ENCODE results near the gene CLIP4.

CLIP4 gene

GRCh38 chr2:29139152-29139551, 23.9 kb downstream of the CLIP4 start:
- DNase-seq: no peak

DNA sequence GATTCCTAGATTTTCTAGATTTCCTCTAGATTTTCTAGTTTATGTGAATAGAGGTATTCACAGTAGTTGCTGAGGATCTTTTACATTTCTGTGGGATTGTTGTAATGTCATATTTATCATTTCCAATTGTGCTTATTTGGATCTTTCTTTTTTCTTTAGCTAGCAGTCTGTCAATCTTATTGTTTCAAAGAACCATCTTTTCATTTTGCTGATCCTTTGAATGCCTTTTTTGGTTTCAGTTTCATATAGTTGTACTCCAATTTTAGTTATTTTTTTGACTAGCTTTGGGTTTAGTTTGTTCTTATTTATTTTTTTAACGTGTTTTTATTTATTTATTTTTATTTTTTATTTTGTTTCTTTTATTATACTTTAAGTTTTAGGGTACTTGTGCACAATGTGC, 24.5 kb downstream of the CLIP4 start:
- DNase-seq: no peak

DNA sequence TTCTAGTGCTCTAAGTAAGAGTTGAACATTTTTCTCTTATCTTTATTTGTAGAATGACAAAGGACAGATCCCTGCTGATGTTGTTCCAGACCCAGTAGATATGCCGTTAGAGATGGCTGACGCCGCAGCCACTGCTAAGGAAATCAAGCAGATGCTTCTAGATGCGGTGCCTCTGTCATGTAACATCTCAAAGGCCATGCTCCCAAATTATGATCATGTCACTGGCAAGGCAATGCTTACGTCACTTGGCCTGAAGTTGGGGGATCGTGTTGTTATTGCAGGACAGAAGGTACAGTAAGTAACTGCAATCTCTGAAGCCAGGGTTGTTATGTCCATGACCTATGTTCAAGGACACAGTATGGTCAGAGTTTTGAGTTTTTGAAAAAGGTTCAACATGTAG, 28.4 kb downstream of the CLIP4 start:
- no peak for DNase-seq

- DNase-seq: no peak
These were observed 31.0 kb downstream of the CLIP4 start for GRCh38 chr2:29146197-29146596.

- DNase-seq: no peak
These were observed 32.7 kb downstream of the CLIP4 start for GRCh38 chr2:29147963-29148362.

GRCh38 chr2:29154610-29155009, 39.4 kb downstream of the CLIP4 start:
- no peak for DNase-seq

DNA sequence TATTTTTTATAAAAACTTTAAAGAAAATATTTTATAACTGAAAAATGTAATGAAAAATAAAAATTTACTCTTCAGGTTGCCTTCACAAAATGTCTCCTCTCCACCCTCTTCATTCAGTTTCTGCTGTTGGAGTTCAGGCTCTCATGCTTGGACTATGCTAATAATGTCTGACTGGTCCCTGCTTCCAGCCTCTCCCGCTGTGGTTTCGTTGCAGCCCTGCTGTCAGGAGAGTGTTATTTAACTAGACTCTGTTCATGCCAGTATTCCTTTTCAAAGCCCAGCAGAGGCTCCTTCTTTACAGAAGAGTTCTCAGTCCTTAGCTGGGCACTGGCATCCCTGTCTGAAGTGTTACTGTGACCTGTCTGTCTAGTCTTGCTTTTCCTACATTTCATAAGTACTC, 40.4 kb downstream of the CLIP4 start:
- DNase-seq: no peak

DNA sequence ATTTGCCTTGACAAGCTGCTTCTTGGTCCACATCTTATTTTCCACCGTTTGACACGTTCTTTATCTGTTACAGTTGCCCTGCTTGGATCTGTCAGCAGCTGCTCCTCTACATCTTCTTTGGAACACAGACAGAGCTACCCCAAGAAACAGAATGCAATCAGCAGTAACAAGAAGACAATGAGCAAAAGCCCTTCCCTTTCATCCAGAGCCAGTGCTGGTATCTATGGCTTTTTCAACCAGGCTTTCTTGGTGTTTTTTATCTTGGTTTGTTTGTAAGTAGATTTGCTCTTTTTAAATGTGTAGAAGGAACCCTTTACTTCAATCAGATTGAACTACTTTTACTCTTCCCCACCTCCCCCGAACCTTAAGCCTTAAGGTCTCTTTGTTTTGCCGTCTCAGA, 41.9 kb downstream of the CLIP4 start:
- no peak for DNase-seq

- DNase-seq: no peak
These were observed 43.9 kb downstream of the CLIP4 start for GRCh38 chr2:29159125-29159524.

- DNase-seq: no peak
These were observed 45.0 kb downstream of the CLIP4 start for GRCh38 chr2:29160184-29160583.

DNA sequence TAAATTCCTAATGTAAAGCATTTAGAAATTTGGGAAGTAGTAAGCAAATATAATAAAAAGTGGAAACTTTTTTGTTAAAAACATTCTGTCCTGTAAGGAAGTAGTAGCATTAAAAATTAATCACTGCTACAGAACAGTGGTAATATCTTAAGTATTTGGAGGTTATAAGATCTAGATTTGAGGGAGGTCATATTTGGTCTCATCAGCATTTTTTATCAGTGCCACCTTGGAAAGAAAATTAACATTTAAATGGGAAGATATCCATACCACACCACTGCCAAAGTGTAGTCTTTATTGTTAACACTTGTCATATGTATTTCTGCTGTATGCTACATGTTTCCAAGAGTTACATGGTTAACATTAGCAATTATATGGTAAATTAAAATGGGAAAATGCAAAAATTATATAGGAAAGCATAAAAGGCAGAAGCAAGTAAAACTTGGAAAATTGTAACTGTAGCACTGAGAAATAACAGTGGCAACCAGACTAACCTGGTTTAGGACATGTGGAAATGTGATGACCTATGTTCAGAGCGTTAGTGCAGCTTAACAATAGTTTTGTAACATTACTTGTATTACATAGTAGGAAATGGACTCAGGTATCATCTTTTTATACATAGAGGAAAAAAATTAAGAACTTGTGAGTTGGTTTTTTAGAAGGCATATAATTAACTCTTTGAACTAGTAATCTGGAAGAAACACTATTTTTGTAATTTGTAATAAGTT, 47.2 kb downstream of the CLIP4 start:
- DNase-seq: no peak

DNA sequence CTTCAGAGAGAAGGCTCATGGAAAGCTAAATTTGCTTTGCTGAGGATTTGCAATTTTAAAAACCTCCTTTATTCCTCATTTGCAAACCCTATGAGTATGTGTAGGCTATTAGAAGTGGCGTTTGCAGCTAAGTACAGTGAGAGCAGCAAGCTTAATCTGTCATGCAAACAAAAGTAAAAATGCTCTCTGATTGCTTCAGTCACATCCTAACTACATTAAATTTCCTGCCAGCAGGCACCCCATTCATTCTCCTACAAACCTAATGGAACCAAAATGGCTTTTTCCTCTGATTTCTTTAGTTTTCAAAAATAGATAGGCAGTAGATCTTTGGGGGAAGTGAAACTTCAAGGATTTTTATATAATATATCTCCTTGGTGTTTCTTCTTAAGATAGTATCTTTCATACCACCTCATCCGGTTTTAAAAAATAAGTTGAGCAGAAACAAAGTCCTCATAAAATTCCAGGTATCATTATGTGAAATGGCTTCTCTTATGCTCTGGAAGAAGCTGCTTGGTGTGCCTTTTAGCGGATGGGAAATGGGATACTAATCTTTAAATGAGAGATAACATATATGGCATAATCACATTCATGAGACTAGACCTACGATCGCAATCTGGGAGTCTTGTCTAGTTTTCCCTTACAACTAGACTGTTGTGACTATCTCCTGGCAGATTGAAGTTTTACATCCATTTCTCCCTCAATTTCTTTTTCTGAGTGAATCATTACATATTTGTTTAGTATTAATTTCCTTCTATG, 49.1 kb downstream of the CLIP4 start:
- no peak for DNase-seq

DNA sequence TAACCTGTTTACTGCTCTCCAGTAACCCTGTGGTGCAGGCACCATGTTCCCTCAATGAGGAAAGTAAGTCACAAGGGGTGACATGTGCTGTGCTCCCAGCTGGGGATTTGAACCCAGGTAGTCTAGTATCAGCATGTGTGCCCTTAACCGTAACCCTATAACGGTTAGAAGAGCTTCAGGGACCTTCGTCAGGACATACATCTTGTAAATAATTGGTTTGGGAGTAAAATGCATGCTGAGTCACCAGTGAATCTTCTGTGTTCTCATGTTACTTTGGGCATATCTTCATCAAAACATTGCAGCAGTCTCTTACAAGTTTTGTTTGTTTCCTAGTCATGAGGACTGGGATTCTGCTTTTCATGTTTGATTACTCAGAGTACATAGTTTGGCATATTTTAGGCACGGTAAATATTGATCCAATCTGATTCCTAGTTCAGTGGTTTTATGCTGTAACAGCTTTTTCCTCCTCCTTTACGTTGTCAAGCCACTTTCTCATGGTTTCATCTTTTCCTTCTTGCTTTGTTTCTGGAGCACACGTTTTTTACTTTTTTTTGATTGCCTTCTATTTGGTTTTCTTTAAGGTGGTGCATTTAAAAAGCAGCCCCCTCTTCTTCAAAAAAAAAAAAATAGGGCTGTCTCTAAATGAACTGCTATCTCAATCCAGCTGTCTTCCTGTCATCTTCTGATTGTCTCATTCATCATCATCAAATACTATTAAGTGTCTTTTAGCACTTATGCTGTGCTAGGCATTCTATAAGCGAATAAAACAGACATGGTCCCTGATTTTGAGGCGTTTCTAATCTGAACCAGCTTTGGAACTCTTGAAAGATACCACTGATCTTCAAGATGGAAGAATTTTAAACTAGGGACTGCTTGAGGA, 50.4 kb downstream of the CLIP4 start:
- DNase-seq: no peak

- DNase-seq: no peak
These were observed 51.2 kb downstream of the CLIP4 start for GRCh38 chr2:29166242-29167039.

DNA sequence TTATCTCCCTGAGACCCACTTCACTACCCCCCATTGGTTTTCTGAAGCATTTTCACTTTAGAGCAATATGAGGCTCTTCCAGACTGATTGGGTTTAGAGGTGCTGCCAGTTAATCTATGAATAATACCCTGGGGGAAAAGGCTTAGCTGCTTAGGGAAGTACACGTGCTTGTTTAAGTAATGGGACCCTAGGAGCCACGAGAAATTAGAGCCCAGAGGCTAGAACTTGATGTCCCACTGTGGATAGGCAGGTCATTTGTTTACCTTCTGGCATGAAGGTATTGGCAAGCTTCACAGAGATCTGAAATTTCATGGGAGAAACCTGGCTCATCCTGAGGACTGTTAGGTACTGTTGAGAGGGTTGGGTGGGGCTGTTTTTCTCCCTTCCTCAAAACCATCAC, 59.7 kb downstream of the CLIP4 start:
- no peak for DNase-seq

- DNase-seq: no peak
These were observed 60.1 kb downstream of the CLIP4 start for GRCh38 chr2:29175338-29175737.

- no peak for DNase-seq
These were observed 67.1 kb downstream of the CLIP4 start for GRCh38 chr2:29182334-29182733.

DNA sequence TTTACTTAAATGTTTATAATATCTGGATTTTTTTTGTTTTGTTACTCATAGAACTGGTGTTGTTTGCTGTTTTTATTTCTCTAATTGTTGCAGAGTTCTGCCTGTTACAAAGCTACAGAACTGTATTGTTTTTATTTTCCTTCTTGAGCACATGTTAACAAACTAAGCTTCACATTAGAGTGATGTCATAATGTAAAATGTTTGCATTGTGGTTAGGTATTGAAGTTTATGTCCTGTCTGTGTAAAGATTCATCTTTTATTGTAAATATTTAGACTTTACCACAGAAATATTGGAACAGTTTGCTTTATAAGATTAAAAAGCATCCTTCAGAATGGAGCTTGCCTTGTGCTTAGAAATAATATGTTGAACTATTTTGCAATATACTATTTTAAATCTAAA, 67.7 kb downstream of the CLIP4 start:
- DNase-seq: no peak

DNA sequence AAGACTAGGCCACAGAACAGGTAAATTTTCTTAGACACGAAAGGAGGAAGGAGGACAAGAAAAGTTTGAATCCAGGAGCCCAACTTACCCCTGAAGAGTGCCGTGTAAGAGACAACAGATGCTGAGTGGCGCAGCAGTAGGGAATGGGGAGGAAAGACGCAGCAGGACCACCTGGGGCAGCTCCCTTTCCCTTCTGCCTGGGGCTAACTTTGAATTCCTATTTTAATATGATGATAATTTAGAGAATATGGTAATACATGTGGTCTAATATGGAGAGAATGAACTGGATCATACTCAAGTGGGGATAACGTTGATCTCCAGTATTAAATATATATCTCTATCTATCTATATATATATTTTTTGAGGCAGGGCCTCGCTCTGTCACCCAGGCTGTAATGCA, 69.3 kb downstream of the CLIP4 start:
- no peak for DNase-seq

- DNase-seq: no peak
These were observed 71.6 kb downstream of the CLIP4 start for GRCh38 chr2:29186817-29187216.

DNA sequence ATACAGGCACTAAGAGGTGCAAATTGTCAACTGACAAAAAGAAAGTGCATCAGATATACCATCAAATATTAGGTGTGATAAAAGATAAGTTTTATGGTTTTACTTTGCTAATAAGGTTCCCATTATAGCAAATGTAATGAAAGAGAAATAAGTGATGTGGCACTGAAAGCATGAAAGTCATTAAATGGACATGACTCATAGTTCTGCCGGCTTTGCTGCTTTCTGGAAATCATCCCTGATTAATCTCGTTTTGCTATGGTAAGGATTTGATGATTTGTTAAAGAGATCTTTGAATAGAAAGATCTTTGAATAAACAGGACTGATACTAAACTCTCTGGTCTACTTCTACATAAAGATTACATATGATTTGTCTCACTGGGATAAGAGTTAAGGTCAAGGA, 72.7 kb downstream of the CLIP4 start:
- DNase-seq: no peak

DNA sequence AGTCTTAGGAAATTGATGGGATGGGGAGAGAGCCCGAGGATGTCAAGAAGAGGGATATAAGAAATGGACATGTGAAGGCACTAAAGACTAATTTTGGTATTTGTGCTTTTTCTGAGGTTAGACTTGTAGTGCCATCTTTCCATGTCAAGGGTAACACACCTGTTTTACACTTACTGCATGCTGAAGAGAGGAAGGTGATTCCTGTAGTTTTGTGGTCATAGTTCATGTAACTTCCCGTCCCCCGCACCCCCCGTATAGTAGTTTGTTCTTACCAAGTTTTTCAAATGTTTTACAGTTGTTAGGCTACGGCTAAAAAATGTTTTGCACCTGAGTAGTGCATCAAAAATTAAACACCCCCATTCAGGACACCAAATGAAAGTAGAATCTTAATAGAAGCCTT, 73.8 kb downstream of the CLIP4 start:
- DNase-seq: no peak

- no peak for DNase-seq
These were observed 76.6 kb downstream of the CLIP4 start for GRCh38 chr2:29191817-29192216.
